ENCODE data around the gene PNPLA5. TPM values are rescaled to one million over a fixed set of nuclear protein-coding genes. Genes with fewer than 3 reads are reported as not detected.

The PNPLA5 gene
- total and polyA plus RNA-seq, 7 donors = not detected

GRCh38 chr22:43884600-43885318, 7.1 kb downstream of the PNPLA5 start:
- Histone ChIP-seq H3K9me3 (no peaks in the 10 kb centered on the region), H3K36me3 (no peaks in the 10 kb centered on the region), H3K27ac (no peak overlapping the region), H3K4me3 (no peak overlapping the region), H3K4me1 (no peaks in the 10 kb centered on the region), H3K27me3 (peaks cover 3 to 41% (median 33%) of the 10 kb centered on the region in 3 donors)
- TF ChIP-seq CTCF (IDR thresholded peaks at IDR 0.05) (peak; percentile 18 to 66 (median 32)), POLR2AphosphoS5 (IDR thresholded peaks at IDR 0.05) (no peak), EP300 (IDR thresholded peaks at IDR 0.05) (no peak), POLR2A (IDR thresholded peaks at IDR 0.05) (no peak)
- 20 to 24% methylated on average over 18 of the region's 18 CpGs for WGBS, 2 donors
- peak; percentile 61 for DNase-seq
- intact Hi-C loops (cut with DNase I) = loop anchor here (5.0 kb wide), 1 partner anchor 497 kb away; no protein-coding TSS in a partner anchor

- Histone ChIP-seq H3K4me3 (no peak overlapping the region), H3K9me3 (no peaks in the 10 kb centered on the region), H3K36me3 (no peaks in the 10 kb centered on the region), H3K4me1 (no peaks in the 10 kb centered on the region), H3K27ac (no peak overlapping the region), H3K27me3 (peaks cover 3 to 37% (median 29%) of the 10 kb centered on the region in 3 donors)
- intact Hi-C loops (cut with DNase I) = loop anchor here (5.0 kb wide), 1 partner anchor 497 kb away; no protein-coding TSS in a partner anchor
- peak; percentile 48 for DNase-seq
- WGBS, 2 donors = 75 to 88% methylated on average over 17 of the region's 17 CpGs
- no peak for TF ChIP-seq POLR2AphosphoS5 (IDR thresholded peaks at IDR 0.05)
- no peak for TF ChIP-seq EP300 (IDR thresholded peaks at IDR 0.05)
These were observed 7.9 kb downstream of the PNPLA5 start for GRCh38 chr22:43883719-43884415.

GRCh38 chr22:43883012-43883661, 8.7 kb downstream of the PNPLA5 start:
- Histone ChIP-seq H3K27ac (no peak overlapping the region), H3K4me3 (no peak overlapping the region), H3K36me3 (no peaks in the 10 kb centered on the region), H3K27me3 (peaks cover 3 to 37% (median 24%) of the 10 kb centered on the region in 3 donors), H3K4me1 (no peaks in the 10 kb centered on the region), H3K9me3 (no peaks in the 10 kb centered on the region)
- DNase-seq = peak; percentile 54
- TF ChIP-seq POLR2AphosphoS5 (IDR thresholded peaks at IDR 0.05) (no peak), POLR2A (IDR thresholded peaks at IDR 0.05) (no peak), EP300 (IDR thresholded peaks at IDR 0.05) (no peak), CTCF (IDR thresholded peaks at IDR 0.05) (peak in 1 of 4 experiments; percentile 19)
- intact Hi-C loops (cut with DNase I) = loop anchor here (5.0 kb wide), 1 partner anchor 496 kb away; no protein-coding TSS in a partner anchor
- WGBS, 2 donors = 34 to 43% methylated on average over 14 of the region's 14 CpGs

- Histone ChIP-seq H3K9me3 (no peaks in the 10 kb centered on the region), H3K27ac (no peak overlapping the region), H3K36me3 (no peaks in the 10 kb centered on the region), H3K4me3 (no peak overlapping the region), H3K4me1 (no peaks in the 10 kb centered on the region), H3K27me3 (peaks cover 0 to 35% (median 16%) of the 10 kb centered on the region in 3 donors)
- intact Hi-C loops (cut with DNase I) = loop anchor here (5.0 kb wide), 1 partner anchor 495 kb away; no protein-coding TSS in a partner anchor
- WGBS, 2 donors = 82 to 83% methylated on average over 9 of the region's 9 CpGs
- DNase-seq = peak; percentile 26
- TF ChIP-seq POLR2A (IDR thresholded peaks at IDR 0.05) (no peak), POLR2AphosphoS5 (IDR thresholded peaks at IDR 0.05) (no peak), EP300 (IDR thresholded peaks at IDR 0.05) (no peak), CTCF (IDR thresholded peaks at IDR 0.05) (no peak)
These were observed 9.6 kb downstream of the PNPLA5 start for GRCh38 chr22:43882122-43882767.

Data from sigmoid colon (tissue), 7 donors.